ENCODE results near the gene ADAR.

Gene ADAR

DNA sequence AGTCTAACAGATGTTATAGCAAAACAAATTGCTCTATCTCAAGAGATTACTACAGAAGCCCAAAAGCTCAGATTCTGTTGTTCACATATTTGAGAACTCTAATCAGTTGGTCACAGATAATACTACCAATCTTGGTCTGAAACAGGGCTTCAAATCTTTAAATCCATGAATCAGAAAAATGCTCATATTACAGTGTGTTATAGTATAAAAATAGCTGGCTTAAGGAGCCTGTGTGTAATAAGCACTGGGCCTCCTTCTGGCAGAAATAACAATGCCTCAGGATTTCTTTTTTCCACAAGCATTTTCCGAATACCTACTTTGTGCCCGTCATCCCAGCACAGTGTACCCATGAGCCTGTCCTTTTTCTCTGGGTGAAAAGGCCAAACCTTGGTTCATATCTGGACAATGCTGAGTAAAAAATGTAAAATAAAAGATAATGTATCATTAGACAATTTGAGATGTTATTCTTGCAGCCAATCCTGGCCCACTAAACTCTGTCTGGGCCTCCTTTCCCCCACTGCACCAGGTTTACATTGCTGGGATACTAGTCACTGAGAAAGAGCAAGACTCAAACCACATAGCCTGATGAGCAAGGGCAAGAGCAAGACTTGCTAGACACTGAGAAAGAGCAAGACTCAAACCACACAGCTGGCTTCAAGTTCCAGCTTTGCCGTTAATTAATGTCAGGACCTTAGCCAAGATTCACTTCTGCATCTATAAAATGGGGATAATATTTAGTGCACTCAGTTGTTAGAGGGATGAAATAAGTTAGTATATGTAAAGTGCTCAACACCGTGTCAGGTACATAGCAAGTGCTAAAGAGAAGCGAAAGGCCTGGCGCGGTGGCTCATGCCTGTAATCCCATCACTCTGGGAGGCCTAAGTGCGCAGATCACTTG, 17.0 kb upstream of the ADAR start:
- TF ChIP-seq GATA2 (IDR thresholded peaks at IDR 0.05; ENCODE audit: low read depth, low read length) (no peak), GATA3 (IDR thresholded peaks at IDR 0.05; ENCODE audit: low read depth, low read length) (no peak)

DNA sequence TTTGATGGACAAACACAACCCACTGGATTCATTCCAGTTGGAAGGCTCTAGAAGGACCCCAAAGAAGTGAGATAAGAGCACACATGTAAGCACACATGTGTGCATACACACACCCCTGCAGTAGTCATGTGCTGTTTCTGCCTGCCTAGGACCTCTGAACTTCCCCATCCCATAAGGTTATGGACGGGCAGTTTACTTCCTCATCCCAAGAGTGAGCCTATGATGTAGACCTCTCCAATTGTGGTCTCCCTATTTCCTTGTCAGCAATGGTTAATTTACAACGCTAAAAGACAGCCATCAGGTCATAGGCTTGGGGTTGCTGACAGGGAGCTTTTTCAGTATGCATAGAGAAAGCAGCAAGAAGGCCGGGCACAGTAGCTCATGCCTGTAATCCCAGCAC, 15.4 kb upstream of the ADAR start:
- no peak for TF ChIP-seq GATA2 (IDR thresholded peaks at IDR 0.05; ENCODE audit: low read depth, low read length)
- no peak for TF ChIP-seq GATA3 (IDR thresholded peaks at IDR 0.05; ENCODE audit: low read depth, low read length)

DNA sequence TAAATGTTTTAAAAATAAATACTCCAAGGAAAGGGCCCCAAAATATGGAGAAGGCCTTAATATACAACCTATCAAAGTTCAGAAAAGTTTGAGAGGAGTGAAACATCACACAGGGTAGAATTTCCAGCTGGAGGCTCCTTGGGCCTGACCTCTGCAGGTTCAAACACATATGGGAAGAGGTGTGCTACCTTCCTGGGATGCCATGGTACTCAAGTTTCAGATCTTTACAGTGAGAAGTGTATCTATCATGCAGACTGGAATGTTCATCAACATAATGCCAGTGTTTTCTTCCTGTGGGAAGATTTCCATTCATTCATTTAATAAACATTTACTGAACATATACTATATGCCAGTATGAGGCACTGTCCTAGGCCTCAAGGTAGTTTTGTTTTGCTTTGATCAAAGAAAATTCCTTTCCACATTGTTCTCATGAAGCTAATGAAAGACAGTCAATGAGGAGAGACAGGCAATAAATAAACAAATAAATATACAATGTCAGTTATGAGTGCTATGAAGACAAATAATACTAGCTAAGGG, 14.6 kb upstream of the ADAR start:
- no peak for TF ChIP-seq GATA2 (IDR thresholded peaks at IDR 0.05; ENCODE audit: low read depth, low read length)
- no peak for TF ChIP-seq GATA3 (IDR thresholded peaks at IDR 0.05; ENCODE audit: low read depth, low read length)

DNA sequence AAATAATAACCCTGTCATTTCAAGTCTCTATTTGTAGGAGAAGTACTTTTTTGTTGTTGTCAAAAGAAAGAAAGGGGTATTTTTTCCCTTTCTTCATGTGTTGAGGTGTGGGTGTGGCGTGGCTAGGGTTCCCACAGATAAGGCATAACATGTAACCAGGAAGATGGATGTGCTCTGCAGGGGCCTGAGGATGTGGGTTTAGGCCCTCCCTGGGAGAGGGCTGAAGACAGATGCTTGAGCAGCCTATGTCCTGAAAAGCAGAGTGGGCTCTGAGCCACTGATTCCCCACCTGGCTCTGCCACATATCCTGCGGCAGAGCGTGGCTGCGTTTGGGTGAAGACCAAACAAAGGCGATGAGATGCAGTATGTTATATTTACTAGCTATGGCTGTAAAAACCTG, 13.9 kb upstream of the ADAR start:
- TF ChIP-seq GATA2 (IDR thresholded peaks at IDR 0.05; ENCODE audit: low read depth, low read length): no peak
- no peak for TF ChIP-seq GATA3 (IDR thresholded peaks at IDR 0.05; ENCODE audit: low read depth, low read length)

DNA sequence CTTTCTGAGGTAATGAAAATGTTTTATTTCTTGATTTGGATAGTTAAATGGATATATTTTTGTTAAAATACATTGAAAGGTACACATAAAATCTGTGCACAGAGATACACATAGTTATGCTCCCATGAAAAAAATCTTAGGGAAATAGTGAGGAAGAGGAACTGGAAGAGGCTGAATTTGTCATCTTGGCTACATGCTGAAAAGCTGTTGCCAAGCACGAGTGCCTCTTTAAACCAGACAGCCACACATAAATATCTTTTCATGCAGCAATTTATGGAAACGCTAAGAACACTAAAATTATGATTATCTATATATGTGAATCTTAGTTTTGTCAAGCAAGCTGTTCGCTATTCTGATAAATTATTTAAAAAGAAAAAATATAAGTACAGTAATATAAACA, 12.8 kb upstream of the ADAR start:
- TF ChIP-seq GATA3 (IDR thresholded peaks at IDR 0.05; ENCODE audit: low read depth, low read length) (no peak), GATA2 (IDR thresholded peaks at IDR 0.05; ENCODE audit: low read depth, low read length) (no peak)

DNA sequence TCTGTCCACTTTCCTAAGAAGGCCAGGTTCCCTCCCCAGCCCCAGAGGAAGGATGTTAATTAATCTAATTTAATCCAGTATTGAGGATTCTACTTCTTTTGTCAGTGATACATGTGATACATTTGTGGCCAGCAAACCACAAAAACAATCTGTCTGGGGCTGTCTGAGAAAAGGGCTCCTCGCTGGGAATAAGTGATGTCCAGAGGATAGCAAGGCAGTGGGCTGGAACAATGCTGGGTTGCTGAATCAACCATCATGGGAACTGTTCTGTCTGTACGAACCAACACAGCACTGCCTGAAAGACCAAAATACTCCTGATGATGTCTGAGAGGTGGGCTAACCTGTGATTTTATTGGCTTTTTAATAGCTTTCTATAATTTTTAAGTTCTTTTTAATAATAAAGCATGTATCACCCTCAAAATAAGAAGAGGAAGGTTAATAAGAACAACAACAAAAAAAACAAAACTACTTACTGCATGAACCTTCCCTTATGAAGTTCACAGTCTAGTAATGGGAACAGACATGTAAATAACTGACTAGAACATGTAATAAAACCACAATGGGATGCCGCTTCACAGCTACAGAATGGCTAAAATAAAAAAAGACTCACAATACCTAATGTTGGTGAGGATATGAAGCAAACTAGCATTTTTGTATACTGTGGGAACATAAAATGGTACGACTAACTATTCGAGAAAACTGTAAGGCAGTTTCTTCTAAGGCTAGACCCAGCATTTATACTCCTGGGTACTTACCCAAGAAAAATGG, 11.4 kb upstream of the ADAR start:
- no peak for TF ChIP-seq GATA2 (IDR thresholded peaks at IDR 0.05; ENCODE audit: low read depth, low read length)
- no peak for TF ChIP-seq GATA3 (IDR thresholded peaks at IDR 0.05; ENCODE audit: low read depth, low read length)

DNA sequence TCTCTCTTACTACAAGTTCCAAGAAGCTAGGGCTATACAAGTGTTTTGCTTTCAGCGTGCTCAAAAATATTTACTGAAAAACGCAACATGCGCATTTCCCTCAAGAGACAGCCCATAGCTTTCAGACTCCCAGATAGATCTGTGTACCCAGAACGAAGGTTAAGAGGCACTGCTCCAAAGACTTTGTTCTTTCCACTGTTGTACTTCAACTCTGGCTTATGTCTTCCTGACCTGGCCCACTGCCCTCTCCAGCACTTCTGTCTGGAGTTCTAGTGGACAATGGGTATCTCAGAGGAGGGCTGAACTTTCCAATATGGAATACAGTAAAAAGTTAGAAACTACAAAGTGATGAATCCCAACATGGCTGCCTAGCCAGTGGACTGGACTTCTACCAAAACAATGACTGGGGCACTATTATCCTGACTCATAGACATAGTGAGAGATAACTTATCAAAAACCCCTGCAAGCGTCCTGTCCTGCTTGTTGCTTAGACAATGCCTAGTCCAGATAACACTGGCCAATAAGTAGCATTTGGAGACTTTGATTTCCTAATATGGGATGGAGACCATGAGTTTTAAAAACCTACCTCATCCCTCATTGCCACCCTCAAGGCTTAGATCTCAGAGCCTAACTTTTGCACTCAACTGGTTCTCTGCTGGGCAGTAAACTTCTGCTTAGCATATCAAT, 8.8 kb upstream of the ADAR start:
- TF ChIP-seq GATA2 (IDR thresholded peaks at IDR 0.05; ENCODE audit: low read depth, low read length) (no peak), GATA3 (IDR thresholded peaks at IDR 0.05; ENCODE audit: low read depth, low read length) (no peak)

DNA sequence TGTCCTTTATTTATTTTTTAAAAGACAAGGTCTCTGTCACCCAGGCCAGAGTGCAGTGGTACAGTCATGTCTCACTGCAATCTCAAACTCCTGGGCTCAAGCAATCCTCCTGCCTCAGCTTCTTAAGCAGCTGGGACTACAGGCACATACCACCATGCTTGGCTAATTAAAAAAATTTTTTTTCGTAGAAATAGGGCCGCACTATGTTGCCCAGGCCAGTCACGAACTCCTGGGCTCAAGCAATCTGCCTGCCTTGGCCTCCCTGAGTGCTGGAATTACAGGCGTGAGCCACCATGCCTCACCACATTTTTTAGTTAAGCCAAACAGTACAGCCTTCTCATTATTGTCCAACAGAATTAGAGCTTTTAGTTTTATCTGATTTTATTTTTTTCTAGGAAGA, 7.4 kb upstream of the ADAR start:
- TF ChIP-seq GATA2 (IDR thresholded peaks at IDR 0.05; ENCODE audit: low read depth, low read length) (no peak), GATA3 (IDR thresholded peaks at IDR 0.05; ENCODE audit: low read depth, low read length) (no peak)

DNA sequence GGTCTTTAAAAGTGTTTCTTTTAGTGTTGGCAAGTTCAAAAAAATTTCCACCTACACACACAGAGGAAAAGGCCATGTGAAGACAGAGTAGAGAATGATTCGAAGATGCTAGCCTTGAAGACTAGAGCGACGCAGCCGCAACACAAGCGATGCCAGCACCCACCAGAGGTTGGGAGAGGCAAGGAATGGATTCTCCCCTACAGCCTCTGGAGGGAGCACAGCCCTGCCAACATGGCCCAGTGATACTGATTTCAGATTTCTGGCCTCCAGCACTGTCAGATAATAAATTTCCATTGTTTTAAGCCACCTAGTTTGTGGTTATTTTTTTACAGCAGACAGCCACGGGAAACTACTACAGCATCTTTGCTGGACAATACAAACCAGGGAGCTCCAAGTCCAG, 6.9 kb upstream of the ADAR start:
- TF ChIP-seq GATA2 (IDR thresholded peaks at IDR 0.05; ENCODE audit: low read depth, low read length) (no peak), GATA3 (IDR thresholded peaks at IDR 0.05; ENCODE audit: low read depth, low read length) (no peak)

DNA sequence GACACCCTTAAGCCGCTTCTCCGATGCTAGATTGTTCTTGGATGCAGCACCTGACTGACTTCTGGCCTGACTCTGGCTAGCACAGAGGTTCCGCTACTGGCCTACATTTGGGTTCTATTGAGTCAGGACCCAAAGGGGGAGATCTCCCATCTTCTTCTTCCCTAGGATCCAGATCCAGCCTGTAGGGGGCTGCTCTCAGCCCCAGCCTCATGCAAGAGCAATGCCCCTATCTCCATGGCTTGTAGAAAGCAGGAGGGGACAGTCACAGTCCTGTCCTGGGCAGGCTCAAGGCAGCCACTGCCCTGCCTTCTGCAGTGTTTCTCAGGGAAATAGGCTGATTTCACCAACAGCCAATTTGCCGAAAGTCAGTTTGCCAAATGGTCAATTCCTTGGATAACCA, 6.3 kb upstream of the ADAR start:
- TF ChIP-seq GATA3 (IDR thresholded peaks at IDR 0.05; ENCODE audit: low read depth, low read length) (no peak), GATA2 (IDR thresholded peaks at IDR 0.05; ENCODE audit: low read depth, low read length) (no peak)

DNA sequence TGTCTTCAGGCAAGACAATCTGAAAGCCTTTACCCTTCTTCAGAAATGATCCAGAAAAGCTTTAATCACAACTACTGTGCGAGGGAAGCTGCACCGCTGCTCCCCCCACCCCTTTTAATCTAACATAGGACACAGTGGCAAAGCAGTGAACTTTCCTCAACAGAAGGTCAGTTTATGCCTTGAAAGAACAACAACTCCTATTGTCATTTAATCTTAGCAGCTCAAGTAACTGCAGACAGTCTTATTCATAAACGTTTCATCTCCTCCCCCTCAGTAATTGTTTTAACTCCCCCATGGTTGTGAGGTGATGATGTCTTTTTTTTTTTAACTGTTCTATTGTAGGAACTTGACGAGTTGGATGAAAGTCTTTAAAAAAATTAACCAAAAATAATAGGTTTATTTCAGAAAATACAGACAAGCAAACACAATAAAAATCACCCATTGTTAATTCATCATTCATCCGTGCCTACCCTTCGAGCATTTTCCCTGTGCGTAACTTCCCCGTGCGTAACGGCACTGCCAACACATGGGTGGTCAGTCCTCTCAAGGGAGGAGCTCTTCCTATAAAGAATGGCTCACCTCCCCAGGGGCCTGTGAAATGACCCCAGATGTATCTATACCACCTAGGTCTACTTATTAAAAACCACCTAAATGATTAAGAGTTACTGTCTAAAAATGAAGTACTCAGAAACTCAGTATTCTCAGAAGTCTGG, 3.3 kb upstream of the ADAR start:
- TF ChIP-seq GATA2 (IDR thresholded peaks at IDR 0.05; ENCODE audit: low read depth, low read length) (no peak), GATA3 (IDR thresholded peaks at IDR 0.05; ENCODE audit: low read depth, low read length) (no peak)

DNA sequence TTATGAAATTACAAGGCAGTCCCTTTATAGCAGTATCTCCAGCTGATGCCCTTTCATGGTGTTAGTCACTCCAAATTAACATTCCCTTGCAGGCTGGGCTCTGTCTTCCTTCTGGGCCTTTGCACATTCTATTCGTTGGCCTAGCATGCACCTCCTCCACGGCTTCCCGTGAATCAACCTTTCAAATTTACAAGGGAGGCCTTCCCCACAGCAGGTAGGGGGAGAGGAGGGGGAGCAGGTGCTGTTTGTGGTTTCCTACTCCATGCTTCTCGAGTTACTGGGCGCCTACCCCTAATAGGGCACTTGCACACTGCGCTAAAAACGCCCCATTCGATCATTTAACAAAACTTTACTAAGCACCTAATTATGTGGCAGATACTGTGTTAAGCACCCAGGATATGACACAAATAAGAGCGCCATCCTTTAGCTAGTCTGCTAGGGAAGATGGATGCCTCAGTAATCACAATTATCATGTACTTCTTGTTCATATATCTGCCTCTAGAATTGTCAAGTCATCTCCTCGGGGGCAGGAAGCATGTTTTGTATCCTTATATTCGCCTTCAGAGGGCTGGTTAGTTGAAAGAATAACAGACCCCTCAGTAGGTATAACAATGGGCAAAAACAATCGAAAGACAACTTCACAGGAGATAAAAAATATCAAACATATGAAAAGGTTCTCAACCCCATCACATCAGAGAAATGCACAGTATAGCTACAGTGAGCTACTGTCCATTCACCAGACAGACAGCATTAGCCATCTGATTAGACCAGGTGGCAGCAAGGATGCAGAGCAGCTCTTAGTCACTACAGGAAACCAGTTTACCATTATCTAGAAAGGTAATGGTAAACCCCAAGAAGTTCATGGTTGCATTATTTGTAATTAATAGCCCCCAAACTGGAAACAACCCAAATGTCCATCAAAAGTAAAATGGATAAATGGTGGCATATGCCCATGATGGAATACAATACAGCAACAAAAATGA, 1.7 kb upstream of the ADAR start:
- no peak for TF ChIP-seq GATA3 (IDR thresholded peaks at IDR 0.05; ENCODE audit: low read depth, low read length)
- no peak for TF ChIP-seq GATA2 (IDR thresholded peaks at IDR 0.05; ENCODE audit: low read depth, low read length)
